Measurements from ENCODE around the gene RXFP4.

Gene RXFP4

GRCh38 chr1:155934936-155935590 is 6.4 kb upstream of the RXFP4 start:
- DNase-seq (ENCODE audit: low read depth), result no peak

GRCh38 chr1:155938220-155938627 is 3.2 kb upstream of the RXFP4 start:
- DNase-seq (ENCODE audit: low read depth), result peak; percentile 77
- peak; percentile 70 for TF ChIP-seq CTCF (IDR thresholded peaks at IDR 0.05; ENCODE audit: insufficient read depth, low read depth, low read length, missing control alignments)
- H3K4me3 ChIP-seq (ENCODE audit: low read depth, low read length), result no peak overlapping the region

More at GRCh38 chr1:155934936-155935590, 6.4 kb upstream of the RXFP4 start:
- TF ChIP-seq CTCF (IDR thresholded peaks at IDR 0.05; ENCODE audit: insufficient read depth, low read depth, low read length, missing control alignments), result no peak
- H3K4me3 ChIP-seq (ENCODE audit: low read depth, low read length), result peak overlapping the region; percentile 71

- no peak for TF ChIP-seq CTCF (IDR thresholded peaks at IDR 0.05; ENCODE audit: insufficient read depth, low read depth, low read length, missing control alignments)
- H3K4me3 ChIP-seq (ENCODE audit: low read depth, low read length), result no peak overlapping the region
- no peak for DNase-seq (ENCODE audit: low read depth)
These were observed 901 bp upstream of the RXFP4 start for GRCh38 chr1:155940482-155940992.

- no peak for DNase-seq (ENCODE audit: low read depth)
These were observed 550 bp downstream of the RXFP4 start for GRCh38 chr1:155941845-155942531.

GRCh38 chr1:155942578-155943141 is 1.2 kb downstream of the RXFP4 start:
- no peak for TF ChIP-seq CTCF (IDR thresholded peaks at IDR 0.05; ENCODE audit: insufficient read depth, low read depth, low read length, missing control alignments)
- no peak overlapping the region for H3K4me3 ChIP-seq (ENCODE audit: low read depth, low read length)
- no peak for DNase-seq (ENCODE audit: low read depth)

More at GRCh38 chr1:155941845-155942531, 550 bp downstream of the RXFP4 start:
- H3K4me3 ChIP-seq (ENCODE audit: low read depth, low read length), result no peak overlapping the region
- TF ChIP-seq CTCF (IDR thresholded peaks at IDR 0.05; ENCODE audit: insufficient read depth, low read depth, low read length, missing control alignments), result no peak

- DNase-seq (ENCODE audit: low read depth), result no peak
- no peak overlapping the region for H3K4me3 ChIP-seq (ENCODE audit: low read depth, low read length)
- no peak for TF ChIP-seq CTCF (IDR thresholded peaks at IDR 0.05; ENCODE audit: insufficient read depth, low read depth, low read length, missing control alignments)
These were observed 3.0 kb downstream of the RXFP4 start for GRCh38 chr1:155944444-155944799.

Measured in GM12865 (cell line).